ENCODE data around the gene THRB. TPM values are rescaled to one million over a fixed set of nuclear protein-coding genes. Genes with fewer than 3 reads are reported as not detected.

THRB gene
- total RNA-seq, 3 donors from 2014 or later = not detected

GRCh38 chr3:24261521-24261920 lies 233.1 kb downstream of the THRB start:
- Mint-ChIP-seq H3K27me3 (ENCODE audit: low read depth) (peaks cover 4% of the 10 kb centered on the region), H3K9me3 (no peaks in the 10 kb centered on the region), H3K4me3 (no peak overlapping the region), H3K4me1 (ENCODE audit: low read depth) (no peaks in the 10 kb centered on the region), H3K36me3 (ENCODE audit: insufficient read depth) (no peaks in the 10 kb centered on the region)
- no peak for ATAC-seq
- no peak for DNase-seq

GRCh38 chr3:24259901-24260512 lies 234.6 kb downstream of the THRB start:
- no peaks in the 10 kb centered on the region for H3K4me1 Mint-ChIP-seq (ENCODE audit: low read depth)
- H3K27me3 Mint-ChIP-seq (ENCODE audit: low read depth) = peaks cover 4% of the 10 kb centered on the region
- H3K9me3 Mint-ChIP-seq = no peaks in the 10 kb centered on the region
- H3K36me3 Mint-ChIP-seq (ENCODE audit: insufficient read depth) = no peaks in the 10 kb centered on the region
- H3K4me3 Mint-ChIP-seq = no peak overlapping the region
- ATAC-seq = no peak
- DNase-seq = no peak

GRCh38 chr3:24258727-24259600 lies 235.7 kb downstream of the THRB start:
- H3K4me1 Mint-ChIP-seq (ENCODE audit: low read depth) = no peaks in the 10 kb centered on the region
- no peaks in the 10 kb centered on the region for H3K9me3 Mint-ChIP-seq
- ATAC-seq = no peak
- DNase-seq = no peak
- no peaks in the 10 kb centered on the region for H3K27me3 Mint-ChIP-seq (ENCODE audit: low read depth)
- H3K36me3 Mint-ChIP-seq (ENCODE audit: insufficient read depth) = no peaks in the 10 kb centered on the region
- no peak overlapping the region for H3K4me3 Mint-ChIP-seq

GRCh38 chr3:24258260-24258659 lies 236.4 kb downstream of the THRB start:
- Mint-ChIP-seq H3K36me3 (ENCODE audit: insufficient read depth) (no peaks in the 10 kb centered on the region), H3K27me3 (ENCODE audit: low read depth) (no peaks in the 10 kb centered on the region), H3K4me1 (ENCODE audit: low read depth) (no peaks in the 10 kb centered on the region), H3K4me3 (no peak overlapping the region), H3K9me3 (no peaks in the 10 kb centered on the region)
- ATAC-seq (no peak), DNase-seq (no peak)

GRCh38 chr3:24255414-24255813 lies 239.2 kb downstream of the THRB start:
- no peaks in the 10 kb centered on the region for H3K9me3 Mint-ChIP-seq
- H3K4me3 Mint-ChIP-seq = no peak overlapping the region
- H3K4me1 Mint-ChIP-seq (ENCODE audit: low read depth) = no peaks in the 10 kb centered on the region
- H3K36me3 Mint-ChIP-seq (ENCODE audit: insufficient read depth) = no peaks in the 10 kb centered on the region
- H3K27me3 Mint-ChIP-seq (ENCODE audit: low read depth) = no peaks in the 10 kb centered on the region
- DNase-seq (no peak), ATAC-seq (no peak)

GRCh38 chr3:24254649-24255048 lies 240.0 kb downstream of the THRB start:
- no peaks in the 10 kb centered on the region for H3K36me3 Mint-ChIP-seq (ENCODE audit: insufficient read depth)
- H3K4me3 Mint-ChIP-seq = no peak overlapping the region
- H3K4me1 Mint-ChIP-seq (ENCODE audit: low read depth) = no peaks in the 10 kb centered on the region
- DNase-seq (no peak), ATAC-seq (no peak)
- peaks cover under 1% of the 10 kb centered on the region for H3K27me3 Mint-ChIP-seq (ENCODE audit: low read depth)
- no peaks in the 10 kb centered on the region for H3K9me3 Mint-ChIP-seq

- ATAC-seq = no peak
- Mint-ChIP-seq H3K4me3 (no peak overlapping the region), H3K27me3 (ENCODE audit: low read depth) (peaks cover 2% of the 10 kb centered on the region), H3K9me3 (no peaks in the 10 kb centered on the region), H3K36me3 (ENCODE audit: insufficient read depth) (no peaks in the 10 kb centered on the region), H3K4me1 (ENCODE audit: low read depth) (no peaks in the 10 kb centered on the region)
- no peak for DNase-seq
Observed at GRCh38 chr3:24253336-24253735, 241.3 kb downstream of the THRB start.

GRCh38 chr3:24249523-24249922 lies 245.1 kb downstream of the THRB start:
- no peaks in the 10 kb centered on the region for H3K9me3 Mint-ChIP-seq
- no peaks in the 10 kb centered on the region for H3K36me3 Mint-ChIP-seq (ENCODE audit: insufficient read depth)
- no peak for DNase-seq
- no peaks in the 10 kb centered on the region for H3K4me1 Mint-ChIP-seq (ENCODE audit: low read depth)
- no peak for ATAC-seq
- peaks cover 5% of the 10 kb centered on the region for H3K27me3 Mint-ChIP-seq (ENCODE audit: low read depth)
- no peak overlapping the region for H3K4me3 Mint-ChIP-seq

- H3K27me3 Mint-ChIP-seq (ENCODE audit: low read depth) = peaks cover 5% of the 10 kb centered on the region
- H3K4me3 Mint-ChIP-seq = no peak overlapping the region
- no peaks in the 10 kb centered on the region for H3K4me1 Mint-ChIP-seq (ENCODE audit: low read depth)
- ATAC-seq (no peak), DNase-seq (no peak)
- H3K9me3 Mint-ChIP-seq = no peaks in the 10 kb centered on the region
- H3K36me3 Mint-ChIP-seq (ENCODE audit: insufficient read depth) = no peaks in the 10 kb centered on the region
Observed at GRCh38 chr3:24245056-24245455, 249.6 kb downstream of the THRB start.

GRCh38 chr3:24244491-24244890 lies 250.2 kb downstream of the THRB start:
- H3K36me3 Mint-ChIP-seq (ENCODE audit: insufficient read depth) = no peaks in the 10 kb centered on the region
- no peak overlapping the region for H3K4me3 Mint-ChIP-seq
- H3K9me3 Mint-ChIP-seq = no peaks in the 10 kb centered on the region

GRCh38 chr3:24242012-24242698 lies 252.5 kb downstream of the THRB start:
- Mint-ChIP-seq H3K9me3 (no peaks in the 10 kb centered on the region), H3K36me3 (ENCODE audit: insufficient read depth) (no peaks in the 10 kb centered on the region), H3K4me3 (no peak overlapping the region), H3K4me1 (ENCODE audit: low read depth) (no peaks in the 10 kb centered on the region), H3K27me3 (ENCODE audit: low read depth) (peaks cover 3% of the 10 kb centered on the region)
- no peak for DNase-seq
- ATAC-seq = no peak

More at GRCh38 chr3:24244491-24244890, 250.2 kb downstream of the THRB start:
- no peak for ATAC-seq
- DNase-seq = no peak
- Mint-ChIP-seq H3K4me1 (ENCODE audit: low read depth) (no peaks in the 10 kb centered on the region), H3K27me3 (ENCODE audit: low read depth) (peaks cover 3% of the 10 kb centered on the region)

- H3K27me3 Mint-ChIP-seq (ENCODE audit: low read depth) = peaks cover 3% of the 10 kb centered on the region
- H3K36me3 Mint-ChIP-seq (ENCODE audit: insufficient read depth) = no peaks in the 10 kb centered on the region
- no peaks in the 10 kb centered on the region for H3K4me1 Mint-ChIP-seq (ENCODE audit: low read depth)
- no peaks in the 10 kb centered on the region for H3K9me3 Mint-ChIP-seq
- no peak overlapping the region for H3K4me3 Mint-ChIP-seq
- no peak for DNase-seq
- no peak for ATAC-seq
Observed at GRCh38 chr3:24240306-24240705, 254.3 kb downstream of the THRB start.

- H3K9me3 Mint-ChIP-seq = no peaks in the 10 kb centered on the region
- no peak overlapping the region for H3K4me3 Mint-ChIP-seq
- peak; percentile 44 to 59 for ATAC-seq
- no peak for DNase-seq
- no peaks in the 10 kb centered on the region for H3K27me3 Mint-ChIP-seq (ENCODE audit: low read depth)
- no peaks in the 10 kb centered on the region for H3K36me3 Mint-ChIP-seq (ENCODE audit: insufficient read depth)
- no peaks in the 10 kb centered on the region for H3K4me1 Mint-ChIP-seq (ENCODE audit: low read depth)
Observed at GRCh38 chr3:24237971-24238706, 256.5 kb downstream of the THRB start.

GRCh38 chr3:24235121-24235520 lies 259.5 kb downstream of the THRB start:
- H3K9me3 Mint-ChIP-seq = no peaks in the 10 kb centered on the region
- ATAC-seq = no peak
- no peaks in the 10 kb centered on the region for H3K4me1 Mint-ChIP-seq (ENCODE audit: low read depth)
- no peak for DNase-seq
- H3K4me3 Mint-ChIP-seq = no peak overlapping the region
- H3K36me3 Mint-ChIP-seq (ENCODE audit: insufficient read depth) = no peaks in the 10 kb centered on the region
- peaks cover 1% of the 10 kb centered on the region for H3K27me3 Mint-ChIP-seq (ENCODE audit: low read depth)

Measured in activated T-cell treated with anti-CD3 and anti-CD28 coated beads, Interleukin-2, amount 50 U/mL, for 4 hours (primary cell).